22Rv1 (cell line): ENCODE measurements around the gene FEM1C.
A peak's percentile ranks its signal among the peaks of the same experiment; 100 is the strongest.

Experiments
- H3K27ac ChIP-seq: fragments of 450-650 bp; 2 replicates; pipeline ENCODE4 v1.5.1; 2017
- ZFX ChIP-seq: fragments of 450-650 bp; IDR thresholded peaks from 2 replicates; pipeline ENCODE4 v1.6.1; 2017; ENCODE audit warnings: antibody characterized with exemption, borderline replicate concordance
- TF ChIP-seq, protein P1 (sequence below): fragments of 450-650 bp; IDR thresholded peaks from 2 replicates; pipeline ENCODE4 v1.5.1; 2017; ENCODE audit warnings: mild to moderate bottlenecking

Gene FEM1C

DNA sequence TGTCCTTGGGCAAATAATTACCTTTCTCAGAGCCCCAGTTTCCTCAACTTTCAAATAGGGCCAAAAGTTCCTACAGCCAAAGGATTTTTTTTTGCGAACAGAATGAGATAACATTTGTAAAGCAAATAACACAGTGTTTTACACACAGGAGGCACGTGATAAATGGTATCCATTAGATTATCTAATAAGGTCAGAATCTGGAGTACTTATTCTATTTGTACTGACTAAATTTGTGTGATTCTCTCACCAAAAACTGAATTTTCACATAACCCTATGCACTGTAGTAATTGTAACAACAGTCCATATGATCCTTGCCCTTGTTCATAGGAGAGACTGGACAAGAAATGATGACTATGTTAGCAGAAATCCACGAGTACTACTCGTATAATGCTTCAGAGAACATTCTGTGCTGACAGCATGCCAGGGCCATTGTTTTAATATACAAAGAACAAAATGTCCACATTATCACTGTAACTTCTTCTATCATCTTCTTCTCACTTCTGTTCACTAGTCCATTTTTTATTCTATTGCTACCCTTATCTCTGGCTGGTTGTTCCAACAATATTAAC is 13.9 kb upstream of the FEM1C start:
- H3K27ac ChIP-seq: peak overlapping the region; percentile 70
- TF ChIP-seq ZFX: no peak
- TF ChIP-seq, protein P1, sequence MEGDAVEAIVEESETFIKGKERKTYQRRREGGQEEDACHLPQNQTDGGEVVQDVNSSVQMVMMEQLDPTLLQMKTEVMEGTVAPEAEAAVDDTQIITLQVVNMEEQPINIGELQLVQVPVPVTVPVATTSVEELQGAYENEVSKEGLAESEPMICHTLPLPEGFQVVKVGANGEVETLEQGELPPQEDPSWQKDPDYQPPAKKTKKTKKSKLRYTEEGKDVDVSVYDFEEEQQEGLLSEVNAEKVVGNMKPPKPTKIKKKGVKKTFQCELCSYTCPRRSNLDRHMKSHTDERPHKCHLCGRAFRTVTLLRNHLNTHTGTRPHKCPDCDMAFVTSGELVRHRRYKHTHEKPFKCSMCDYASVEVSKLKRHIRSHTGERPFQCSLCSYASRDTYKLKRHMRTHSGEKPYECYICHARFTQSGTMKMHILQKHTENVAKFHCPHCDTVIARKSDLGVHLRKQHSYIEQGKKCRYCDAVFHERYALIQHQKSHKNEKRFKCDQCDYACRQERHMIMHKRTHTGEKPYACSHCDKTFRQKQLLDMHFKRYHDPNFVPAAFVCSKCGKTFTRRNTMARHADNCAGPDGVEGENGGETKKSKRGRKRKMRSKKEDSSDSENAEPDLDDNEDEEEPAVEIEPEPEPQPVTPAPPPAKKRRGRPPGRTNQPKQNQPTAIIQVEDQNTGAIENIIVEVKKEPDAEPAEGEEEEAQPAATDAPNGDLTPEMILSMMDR: no peak

DNA sequence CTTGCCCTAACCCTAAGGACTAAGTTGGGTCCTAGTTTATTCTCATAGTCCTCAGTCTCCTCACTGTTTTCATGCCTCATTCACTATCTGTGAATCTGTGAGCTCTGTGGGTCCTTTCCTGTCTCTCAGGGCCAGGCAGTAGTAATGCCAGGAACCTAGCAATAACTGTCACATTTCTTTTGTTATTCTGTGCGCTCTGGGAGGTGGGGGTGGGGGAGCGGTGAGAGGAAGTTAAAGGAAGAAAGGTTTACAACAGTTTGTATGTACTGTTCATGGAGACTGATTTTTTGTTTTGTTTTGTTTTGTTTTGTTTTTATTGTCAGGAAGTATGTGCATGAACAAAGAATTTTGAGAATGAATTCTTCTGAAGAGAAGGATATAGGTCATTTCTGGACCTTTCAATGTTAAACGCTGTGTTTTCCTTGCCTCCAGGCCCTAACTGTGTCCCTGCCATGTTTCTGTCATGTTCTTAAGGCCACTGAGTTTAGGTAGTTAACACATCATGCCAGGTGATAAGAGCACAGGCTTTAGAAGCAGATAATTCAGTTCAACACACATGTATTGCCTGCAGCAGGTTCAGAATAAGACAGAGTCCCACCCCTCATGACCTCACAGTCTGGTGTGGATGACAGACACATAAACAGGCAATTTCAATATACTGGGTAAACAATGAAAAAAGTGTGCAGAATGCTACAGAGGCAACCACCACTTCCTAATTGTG is 13.3 kb upstream of the FEM1C start:
- TF ChIP-seq, protein P1: no peak
- H3K27ac ChIP-seq: peak overlapping the region; percentile 70

GRCh38 chr5:115556276-115556675 is 11.7 kb upstream of the FEM1C start:
- no peak overlapping the region for H3K27ac ChIP-seq
- no peak for TF ChIP-seq ZFX
- TF ChIP-seq, protein P1: no peak

DNA sequence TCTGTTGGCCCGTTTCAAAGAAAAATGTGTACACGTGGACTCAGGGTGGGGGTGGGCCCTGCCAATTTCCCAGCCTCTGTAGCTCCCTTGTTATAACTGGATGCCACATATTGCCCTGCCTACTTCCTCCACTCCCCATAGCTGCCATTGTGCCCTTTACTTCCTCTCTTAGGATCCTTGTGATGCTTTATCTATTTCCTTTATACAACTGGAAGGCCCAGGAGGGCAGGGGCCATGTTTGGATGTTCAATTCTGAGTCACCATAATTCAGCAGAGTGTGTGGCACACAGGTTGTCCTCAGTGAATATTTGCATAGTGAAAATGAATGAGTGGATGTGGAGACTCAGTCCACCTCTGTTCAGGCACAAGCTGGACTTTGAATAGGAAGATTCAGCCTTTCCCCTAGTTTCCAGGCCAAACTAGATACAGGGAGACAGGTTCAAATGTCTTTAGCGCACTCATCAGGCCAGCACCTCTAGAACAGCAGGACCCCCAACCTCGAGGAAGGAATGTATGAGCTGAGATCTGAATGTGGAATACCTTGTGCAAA is 10.6 kb upstream of the FEM1C start:
- TF ChIP-seq ZFX: no peak
- TF ChIP-seq, protein P1: no peak
- no peak overlapping the region for H3K27ac ChIP-seq

DNA sequence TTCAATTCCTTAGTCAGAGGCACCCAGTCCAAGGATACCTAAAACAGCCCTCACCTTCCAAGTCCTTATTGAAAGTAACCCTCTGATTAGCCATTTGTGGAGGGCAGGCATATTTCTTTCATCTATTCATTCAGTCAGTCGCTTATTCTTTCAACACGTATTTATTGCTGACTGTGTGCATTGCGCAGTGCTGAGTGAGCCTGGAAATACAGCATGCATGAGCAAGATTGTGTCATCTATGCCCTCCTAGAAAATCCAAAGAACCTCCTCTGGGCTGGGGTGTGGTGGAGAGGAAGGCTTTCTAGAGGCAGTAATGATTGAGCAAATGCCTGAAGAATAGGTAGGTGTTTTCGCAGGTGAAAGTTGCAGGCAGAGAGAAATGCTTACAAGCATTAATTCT is 8.5 kb upstream of the FEM1C start:
- H3K27ac ChIP-seq: no peak overlapping the region
- TF ChIP-seq ZFX: no peak
- TF ChIP-seq, protein P1: no peak

- H3K27ac ChIP-seq: no peak overlapping the region
- TF ChIP-seq ZFX: no peak
- TF ChIP-seq, protein P1: no peak
Measured at GRCh38 chr5:115551415-115551814, 6.8 kb upstream of the FEM1C start.

GRCh38 chr5:115549154-115549553 is 4.6 kb upstream of the FEM1C start:
- no peak for TF ChIP-seq ZFX
- TF ChIP-seq, protein P1: no peak

More at GRCh38 chr5:115549154-115549553, 4.6 kb upstream of the FEM1C start:
- no peak overlapping the region for H3K27ac ChIP-seq
